Stimulated activated CD8-positive, alpha-beta memory T cell treated with anti-CD3 and anti-CD28 coated beads, Interleukin-4, amount 100 ng/mL, for 24 hours (primary cell): ENCODE results near the gene RTTN.

Experiments
- DNase-seq: peaks from one replicate; pipeline ENCODE4 v3.0.0-alpha.2; 2020; ENCODE audit warnings: low read depth

RTTN gene

GRCh38 chr18:70078106-70078505 lies 127.4 kb downstream of the RTTN start:
- DNase-seq, result no peak

GRCh38 chr18:70075906-70076305 lies 129.6 kb downstream of the RTTN start:
- DNase-seq, result no peak

- no peak for DNase-seq
Observed at GRCh38 chr18:70074116-70074515, 131.4 kb downstream of the RTTN start.

- DNase-seq, result no peak
Observed at GRCh38 chr18:70073432-70073831, 132.1 kb downstream of the RTTN start.

GRCh38 chr18:70072678-70073077 lies 132.8 kb downstream of the RTTN start:
- DNase-seq, result no peak

- no peak for DNase-seq
Observed at GRCh38 chr18:70069965-70070364, 135.5 kb downstream of the RTTN start.

- no peak for DNase-seq
Observed at GRCh38 chr18:70069382-70069781, 136.1 kb downstream of the RTTN start.

GRCh38 chr18:70068981-70069380 lies 136.5 kb downstream of the RTTN start:
- no peak for DNase-seq

GRCh38 chr18:70059684-70060083 lies 145.8 kb downstream of the RTTN start:
- no peak for DNase-seq

- DNase-seq, result no peak
Observed at GRCh38 chr18:70058916-70059315, 146.6 kb downstream of the RTTN start.

GRCh38 chr18:70047931-70048603 lies 157.4 kb downstream of the RTTN start:
- no peak for DNase-seq

- no peak for DNase-seq
Observed at GRCh38 chr18:70046796-70047195, 158.7 kb downstream of the RTTN start.

- DNase-seq, result no peak
Observed at GRCh38 chr18:70046207-70046606, 159.3 kb downstream of the RTTN start.

- DNase-seq, result no peak
Observed at GRCh38 chr18:70044632-70045031, 160.9 kb downstream of the RTTN start.

- no peak for DNase-seq
Observed at GRCh38 chr18:70041459-70042050, 163.9 kb downstream of the RTTN start.

- DNase-seq, result no peak
Observed at GRCh38 chr18:70039186-70039585, 166.3 kb downstream of the RTTN start.

GRCh38 chr18:70037431-70038061 lies 167.9 kb downstream of the RTTN start:
- no peak for DNase-seq

GRCh38 chr18:70036771-70037347 lies 168.6 kb downstream of the RTTN start:
- DNase-seq, result no peak

GRCh38 chr18:70036168-70036567 lies 169.3 kb downstream of the RTTN start:
- DNase-seq, result no peak

GRCh38 chr18:70031221-70031620 lies 174.3 kb downstream of the RTTN start:
- no peak for DNase-seq

- no peak for DNase-seq
Observed at GRCh38 chr18:70030728-70031127, 174.8 kb downstream of the RTTN start.

- DNase-seq, result no peak
Observed at GRCh38 chr18:70029163-70029562, 176.3 kb downstream of the RTTN start.

- no peak for DNase-seq
Observed at GRCh38 chr18:70028734-70029133, 176.8 kb downstream of the RTTN start.
